Heart left ventricle (tissue), 13 donors: Measurements from ENCODE around the gene ARF6.

Experiments used
- CTCF ChIP-seq, 12 donors: fragments of 200-600 bp; sonication (generic) in 4 of 12; IDR thresholded peaks; one replicate each; pipeline versions ENCODE4 v1.5.0 to v1.8.0; 2018 to 2022; ENCODE audit warnings: antibody characterized with exemption in 12 of 12, mild to moderate bottlenecking in 5 of 12
- POLR2A ChIP-seq, 2 donors: fragments of 450-650 bp; IDR thresholded peaks; one replicate each; pipeline ENCODE4 v1.6.1; 2017; ENCODE audit warnings: antibody characterized with exemption in 2 of 2, mild to moderate bottlenecking in 2 of 2, moderate library complexity in 2 of 2
- donor health status: ischemic (EF 13 %, LVEDD 7.1; RV severe dilation, severe dysfunction).
- donor health status: DM: no; HTN: yes; CAD: no.
- donor health status: DM: no; HTN: no; CAD: no.
- donor health status: ischemic (EF 25% LVEDD 6.9; RV normal size, moderate dysfunction).
- donor health status: ischemic (EF 25% LVEDD 5.7; RV mildly dilated, moderate dysfunction).
- donor health status: ischemic (EF 35%, LVEDD 5.7; RV mildly dilated, moderate dysfunction).
- donor health status: nonischemic (EF 11% LVEDD 7.7; RV severe dilation, severe dysfunction).
- donor health status: DM: yes; HTN: yes; CAD: no.
- donor health status: PGD.
- donor health status: ischemic (EF 29% LVEDD 5.4; RV normal size, mild dysfunction).
- donor health status: nonischemic (EF 23%, LVEDD 6.1; RV moderate dilation, normal function).

DNA sequence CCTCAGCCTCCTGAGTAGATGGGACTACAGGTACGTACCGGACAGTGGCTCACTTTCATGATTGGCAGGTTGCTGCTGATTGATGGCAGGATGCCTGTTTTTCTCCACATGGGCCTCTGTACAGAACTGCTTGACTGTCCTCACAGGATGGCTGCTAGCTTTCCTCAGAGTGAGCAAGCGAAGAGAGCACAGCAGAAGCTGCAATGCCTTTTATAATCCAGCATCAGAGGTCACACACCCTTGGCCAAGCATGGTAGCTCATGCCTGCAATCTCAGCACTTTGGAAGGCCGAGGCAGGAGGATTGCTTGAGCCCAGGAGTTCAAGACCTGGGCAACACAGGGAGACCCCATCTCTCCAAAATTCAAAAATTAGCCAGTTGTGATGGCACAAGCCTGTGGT lies 31.0 kb downstream of the ARF6 start:
- TF ChIP-seq POLR2A (IDR thresholded peaks at IDR 0.05), result no peak
- TF ChIP-seq CTCF (IDR thresholded peaks at IDR 0.05), result no peak
